Cerebellar nuclear complex (tissue), 1 donor: Measurements from ENCODE around the gene DEXI.

Experiments used
- DNase-seq, 2 experiments: peaks; one replicate each; lab custom pipeline; 2025; lab: John Stamatoyannopoulos, UW

The DEXI gene

GRCh38 chr16:10892782-10893318 lies 49.4 kb downstream of the DEXI start:
- no peak for DNase-seq

- no peak for DNase-seq
Measured at GRCh38 chr16:10889855-10890254, 52.4 kb downstream of the DEXI start.

- no peak for DNase-seq
Measured at GRCh38 chr16:10888320-10888937, 53.8 kb downstream of the DEXI start.

GRCh38 chr16:10885246-10885645 lies 57.0 kb downstream of the DEXI start:
- no peak for DNase-seq

GRCh38 chr16:10883004-10883403 lies 59.3 kb downstream of the DEXI start:
- no peak for DNase-seq

- no peak for DNase-seq
Measured at GRCh38 chr16:10881479-10882030, 60.7 kb downstream of the DEXI start.

- DNase-seq, result no peak
Measured at GRCh38 chr16:10880594-10881452, 61.4 kb downstream of the DEXI start.

- DNase-seq, result no peak
Measured at GRCh38 chr16:10879681-10880589, 62.3 kb downstream of the DEXI start.
